NB4 (cell line): ENCODE results near the gene TBC1D22A.

Experiments used
- DNase-seq: peaks from one replicate; pipeline ENCODE4 v3.0.0; 2010; ENCODE audit warnings: low read depth
- H3K4me3 ChIP-seq: one replicate; pipeline ENCODE4 v1.5.1; 2011; ENCODE audit warnings: mild to moderate bottlenecking, low read depth, low read length, moderate library complexity
- MYC ChIP-seq: IDR thresholded peaks from 2 replicates; pipeline ENCODE4 v1.6.1; 2011; ENCODE audit warnings: low read depth, low read length
- POLR2A ChIP-seq: IDR thresholded peaks from 2 replicates; pipeline ENCODE4 v1.6.1; 2011; ENCODE audit warnings: mild to moderate bottlenecking; ENCODE audit not compliant: insufficient read length; ENCODE audit errors: extremely low read depth
- TF ChIP-seq, protein P1 (sequence below): IDR thresholded peaks from 2 replicates; pipeline ENCODE4 v1.6.1; 2011; ENCODE audit warnings: low read depth, low read length
- TF ChIP-seq, protein P2 (sequence below): IDR thresholded peaks from one replicate; pipeline ENCODE4 v1.5.1; 2012; ENCODE audit warnings: low read depth, low read length

The TBC1D22A gene

DNA sequence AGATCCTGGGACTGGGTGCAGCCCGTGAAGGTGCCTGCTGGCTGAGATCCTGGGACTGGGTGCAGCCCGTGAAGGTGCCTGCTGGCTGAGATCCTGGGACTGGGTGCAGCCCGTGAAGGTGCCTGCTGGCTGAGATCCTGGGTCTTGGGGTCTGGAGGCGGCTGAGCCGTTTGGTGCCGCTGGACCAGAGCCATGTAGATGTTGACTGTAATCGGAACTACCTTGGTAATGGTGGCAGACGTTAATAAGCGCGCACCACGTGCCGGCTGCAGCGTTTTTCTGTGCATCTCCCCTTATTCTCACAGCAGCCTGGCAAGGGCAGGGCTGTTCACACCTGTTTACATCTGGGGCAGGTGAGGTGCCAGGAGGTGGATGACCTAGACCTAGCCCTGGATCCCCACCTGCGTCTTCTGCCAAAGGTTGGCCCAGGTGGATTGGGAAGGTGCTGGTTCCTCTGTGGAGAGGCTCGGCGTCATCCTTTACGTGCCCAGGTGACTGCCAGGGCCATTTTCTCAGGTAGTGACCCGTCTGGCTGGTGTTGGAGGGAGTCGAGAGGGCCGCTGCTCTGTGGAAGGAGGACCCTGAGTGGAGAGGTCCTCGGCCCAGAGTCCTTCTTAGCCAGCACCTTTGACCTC is 382.5 kb downstream of the TBC1D22A start:
- TF ChIP-seq, protein P1, sequence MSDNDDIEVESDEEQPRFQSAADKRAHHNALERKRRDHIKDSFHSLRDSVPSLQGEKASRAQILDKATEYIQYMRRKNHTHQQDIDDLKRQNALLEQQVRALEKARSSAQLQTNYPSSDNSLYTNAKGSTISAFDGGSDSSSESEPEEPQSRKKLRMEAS, result no peak
- TF ChIP-seq POLR2A, result no peak
- TF ChIP-seq, protein P2, sequence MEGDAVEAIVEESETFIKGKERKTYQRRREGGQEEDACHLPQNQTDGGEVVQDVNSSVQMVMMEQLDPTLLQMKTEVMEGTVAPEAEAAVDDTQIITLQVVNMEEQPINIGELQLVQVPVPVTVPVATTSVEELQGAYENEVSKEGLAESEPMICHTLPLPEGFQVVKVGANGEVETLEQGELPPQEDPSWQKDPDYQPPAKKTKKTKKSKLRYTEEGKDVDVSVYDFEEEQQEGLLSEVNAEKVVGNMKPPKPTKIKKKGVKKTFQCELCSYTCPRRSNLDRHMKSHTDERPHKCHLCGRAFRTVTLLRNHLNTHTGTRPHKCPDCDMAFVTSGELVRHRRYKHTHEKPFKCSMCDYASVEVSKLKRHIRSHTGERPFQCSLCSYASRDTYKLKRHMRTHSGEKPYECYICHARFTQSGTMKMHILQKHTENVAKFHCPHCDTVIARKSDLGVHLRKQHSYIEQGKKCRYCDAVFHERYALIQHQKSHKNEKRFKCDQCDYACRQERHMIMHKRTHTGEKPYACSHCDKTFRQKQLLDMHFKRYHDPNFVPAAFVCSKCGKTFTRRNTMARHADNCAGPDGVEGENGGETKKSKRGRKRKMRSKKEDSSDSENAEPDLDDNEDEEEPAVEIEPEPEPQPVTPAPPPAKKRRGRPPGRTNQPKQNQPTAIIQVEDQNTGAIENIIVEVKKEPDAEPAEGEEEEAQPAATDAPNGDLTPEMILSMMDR, result no peak
- no peak for TF ChIP-seq MYC

DNA sequence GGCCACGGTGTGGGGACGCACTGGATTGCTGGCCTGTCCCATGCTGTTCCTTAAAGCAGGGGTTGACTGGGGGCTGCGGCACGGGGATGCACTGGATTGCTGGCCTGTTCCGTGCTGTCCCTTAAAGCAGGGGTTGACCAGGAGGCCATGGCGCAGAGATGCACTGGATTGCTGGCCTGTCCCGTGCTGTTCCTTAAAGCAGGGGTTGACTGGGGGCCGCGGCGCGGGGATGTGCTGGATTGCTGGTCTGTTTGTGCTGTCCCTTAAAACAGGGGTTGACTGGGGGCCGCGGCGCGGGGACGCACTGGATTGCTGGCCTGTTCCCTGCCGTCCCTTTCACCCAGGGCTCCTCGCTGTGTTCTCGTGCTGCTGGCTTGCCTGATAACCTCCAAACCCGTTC is 383.4 kb downstream of the TBC1D22A start:
- H3K4me3 ChIP-seq, result no peak overlapping the region
- TF ChIP-seq POLR2A (no peak), MYC (no peak)
- TF ChIP-seq, protein P2, result no peak
- TF ChIP-seq, protein P1, result no peak

More for the DNA sequence above, 382.5 kb downstream of the TBC1D22A start:
- DNase-seq, result no peak
- H3K4me3 ChIP-seq, result no peak overlapping the region

DNA sequence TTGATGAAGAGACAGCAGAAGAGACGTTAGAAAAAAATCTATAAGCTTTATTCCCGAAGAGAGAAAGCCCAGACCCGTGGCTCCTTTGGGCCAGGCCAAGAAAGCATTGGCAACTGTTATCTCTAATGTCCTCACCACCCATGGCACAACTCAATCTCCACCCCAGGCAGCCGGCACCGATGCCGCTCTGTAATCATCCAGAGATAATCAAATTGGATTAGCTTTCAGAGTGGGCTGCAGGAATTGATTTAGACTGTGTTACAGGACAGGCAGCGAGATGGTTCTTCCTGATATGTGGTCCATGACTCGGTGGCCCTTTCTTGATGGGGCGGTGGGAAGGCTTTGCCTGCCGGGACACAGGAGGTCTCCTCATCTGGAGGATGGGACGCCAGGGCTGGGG is 383.9 kb downstream of the TBC1D22A start:
- no peak for DNase-seq
- no peak overlapping the region for H3K4me3 ChIP-seq
- TF ChIP-seq, protein P2, result no peak
- TF ChIP-seq POLR2A, result no peak
- TF ChIP-seq, protein P1, result no peak
- TF ChIP-seq MYC, result no peak

More for the DNA sequence above, 383.4 kb downstream of the TBC1D22A start:
- no peak for DNase-seq

DNA sequence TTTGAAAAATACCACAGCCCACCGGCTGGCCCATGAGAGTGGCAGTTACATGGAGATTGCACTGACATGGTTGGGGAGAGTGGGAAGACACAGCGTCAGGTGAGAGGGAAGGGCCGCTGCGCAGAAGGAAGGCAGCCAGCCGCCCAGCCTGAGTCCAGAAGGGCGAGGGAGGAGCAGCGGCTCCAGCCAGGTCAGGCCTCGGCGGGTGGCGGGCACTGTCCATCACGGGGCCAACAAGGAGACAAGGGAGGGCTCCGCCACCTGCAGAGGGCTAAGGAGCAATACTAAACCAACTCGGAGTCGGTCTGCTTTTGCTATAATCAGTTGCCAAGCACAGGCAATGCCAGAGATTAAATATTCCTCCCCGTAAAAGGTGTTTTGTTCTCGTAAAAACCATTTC is 384.5 kb downstream of the TBC1D22A start:
- no peak overlapping the region for H3K4me3 ChIP-seq
- DNase-seq, result no peak
- TF ChIP-seq MYC (no peak), POLR2A (no peak)
- TF ChIP-seq, protein P1, result no peak
- TF ChIP-seq, protein P2, result no peak

DNA sequence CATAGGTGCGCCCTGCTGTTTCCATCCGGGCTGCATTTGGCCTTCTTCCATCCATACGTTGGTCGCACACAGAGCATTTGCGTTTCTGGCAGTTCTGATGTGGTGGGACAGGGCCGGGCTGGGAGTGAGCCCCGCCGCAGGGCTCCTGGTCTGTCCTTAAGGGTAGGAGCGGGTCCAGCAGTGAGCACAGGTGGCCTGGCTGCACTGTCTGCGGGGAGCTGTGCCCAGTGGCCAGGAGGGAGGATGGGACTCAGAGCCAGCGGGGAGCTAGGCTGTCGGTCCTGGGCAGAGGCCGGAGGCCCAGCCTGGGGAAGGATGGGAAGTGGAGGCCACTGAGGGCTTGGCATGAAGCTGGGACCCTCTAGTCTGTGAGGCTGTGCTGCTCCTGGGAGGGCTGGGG is 385.1 kb downstream of the TBC1D22A start:
- no peak for TF ChIP-seq MYC
- TF ChIP-seq, protein P1, result no peak
- TF ChIP-seq, protein P2, result no peak
- TF ChIP-seq POLR2A, result no peak
- DNase-seq, result no peak
- H3K4me3 ChIP-seq, result no peak overlapping the region
